Activated T-helper 2 cell treated with anti-CD3 and anti-CD28 coated beads, Interferon-gamma antibody, Interleukin-2, Interleukin-4, amounts not matched to agents 10 μg/mL and 5 μg/mL and 100 μg/mL, durations not matched to agents 14 hours and 24 hours and 36 hours (primary cell): ENCODE data around the gene CDH4. TPM values are rescaled to one million over a fixed set of nuclear protein-coding genes. Genes with fewer than 3 reads are reported as not detected.

Experiments used
- DNase-seq: peaks from one replicate; pipeline ENCODE4 v3.0.0; 2021; ENCODE audit warnings: low spot score
- H3K27ac Mint-ChIP-seq: one replicate; pipeline ENCODE4 v1.8.0; 2021; ENCODE audit warnings: mixed read lengths
- H3K27me3 Mint-ChIP-seq: one replicate; pipeline ENCODE4 v1.8.0; 2021; ENCODE audit warnings: low read depth, mixed read lengths
- H3K36me3 Mint-ChIP-seq: one replicate; pipeline ENCODE4 v1.8.0; 2021; ENCODE audit warnings: low read depth, mixed read lengths
- H3K4me1 Mint-ChIP-seq: one replicate; pipeline ENCODE4 v1.8.0; 2021; ENCODE audit warnings: low read depth, mixed read lengths
- H3K4me3 Mint-ChIP-seq: one replicate; pipeline ENCODE4 v1.8.0; 2021; ENCODE audit warnings: low read depth, mild to moderate bottlenecking, moderate library complexity, mixed read lengths
- H3K9me3 Mint-ChIP-seq: one replicate; pipeline ENCODE4 v1.8.0; 2021; ENCODE audit warnings: mixed read lengths
- intact Hi-C: fragments of 100-400 bp; cut with micrococcal nuclease; formaldehyde crosslinking; loops from one replicate; pipeline ENCODE4 v1.15.1; 2023
- total RNA-seq: library from RNA; stranded (reverse); gene quantifications from 2 replicates; pipeline ENCODE4 v1.2.3, GENCODE V29; 2022

The CDH4 gene
- total RNA-seq, 1 donor from 2014 or later: not detected

GRCh38 chr20:61908057-61909026, 656.3 kb downstream of the CDH4 start:
- Mint-ChIP-seq H3K9me3 (no peaks in the 10 kb centered on the region), H3K27me3 (no peaks in the 10 kb centered on the region)

DNA sequence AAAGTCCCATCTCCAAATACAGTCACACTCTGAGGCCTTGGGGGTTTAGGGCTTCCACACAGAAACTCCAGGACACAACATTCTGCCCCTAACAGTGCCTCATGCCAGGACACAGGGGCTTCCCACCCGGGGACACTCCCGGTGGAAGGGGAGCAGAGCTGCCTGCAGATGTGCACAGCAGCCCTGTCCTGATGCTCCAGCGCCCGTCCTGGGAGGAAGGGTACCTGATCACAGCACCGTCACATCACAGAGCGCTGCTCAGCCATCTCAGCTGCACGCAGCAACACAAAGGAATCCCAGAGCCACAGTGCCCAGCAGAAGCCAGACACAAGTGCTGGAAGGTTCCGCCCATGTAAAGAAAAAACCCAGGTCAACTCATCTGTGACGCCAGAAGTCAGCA, 657.0 kb downstream of the CDH4 start:
- Mint-ChIP-seq H3K4me1 (peaks cover 5% of the 10 kb centered on the region), H3K36me3 (no peaks in the 10 kb centered on the region), H3K27me3 (no peaks in the 10 kb centered on the region), H3K4me3 (no peak overlapping the region), H3K27ac (no peak overlapping the region), H3K9me3 (no peaks in the 10 kb centered on the region)
- intact Hi-C loops: no loop called here
- no peak for DNase-seq

More at GRCh38 chr20:61908057-61909026, 656.3 kb downstream of the CDH4 start:
- no peak overlapping the region for H3K27ac Mint-ChIP-seq
- DNase-seq: no peak
- peaks cover 5% of the 10 kb centered on the region for H3K4me1 Mint-ChIP-seq
- no peaks in the 10 kb centered on the region for H3K36me3 Mint-ChIP-seq
- intact Hi-C loops: no loop called here
- no peak overlapping the region for H3K4me3 Mint-ChIP-seq

DNA sequence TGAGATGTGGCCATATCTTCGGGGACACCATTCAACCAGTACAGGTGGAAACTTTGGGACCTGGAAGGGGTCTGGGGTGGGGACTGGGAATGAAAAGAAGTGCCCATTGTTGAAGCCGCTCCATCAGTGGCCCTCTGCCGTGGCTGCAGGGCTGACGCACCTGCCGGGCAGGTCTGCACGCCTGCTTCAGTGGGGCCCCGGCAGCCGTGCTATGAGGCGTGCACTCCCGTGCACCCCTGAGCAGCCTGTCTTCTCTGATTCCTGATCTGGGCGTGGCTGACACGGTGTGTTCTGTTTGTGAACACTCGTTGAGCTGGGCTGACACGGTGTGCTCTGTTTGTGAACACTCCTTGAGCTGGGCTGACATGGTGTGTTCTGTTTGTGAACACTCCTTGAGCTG, 657.8 kb downstream of the CDH4 start:
- Mint-ChIP-seq H3K9me3 (no peaks in the 10 kb centered on the region), H3K27me3 (no peaks in the 10 kb centered on the region), H3K27ac (no peak overlapping the region), H3K4me1 (peaks cover 5% of the 10 kb centered on the region), H3K36me3 (no peaks in the 10 kb centered on the region), H3K4me3 (no peak overlapping the region)
- DNase-seq: no peak
- intact Hi-C loops: no loop called here

- Mint-ChIP-seq H3K9me3 (no peaks in the 10 kb centered on the region), H3K27ac (no peak overlapping the region), H3K4me3 (no peak overlapping the region), H3K4me1 (peaks cover 5% of the 10 kb centered on the region), H3K27me3 (no peaks in the 10 kb centered on the region), H3K36me3 (no peaks in the 10 kb centered on the region)
- DNase-seq: no peak
- intact Hi-C loops: no loop called here
Observed at GRCh38 chr20:61911824-61912223, 659.8 kb downstream of the CDH4 start.

GRCh38 chr20:61912665-61913422, 660.8 kb downstream of the CDH4 start:
- intact Hi-C loops: no loop called here
- Mint-ChIP-seq H3K9me3 (no peaks in the 10 kb centered on the region), H3K27me3 (no peaks in the 10 kb centered on the region), H3K4me3 (no peak overlapping the region), H3K27ac (no peak overlapping the region), H3K4me1 (peaks cover 5% of the 10 kb centered on the region), H3K36me3 (no peaks in the 10 kb centered on the region)
- DNase-seq: no peak

GRCh38 chr20:61913423-61914225, 661.6 kb downstream of the CDH4 start:
- H3K4me1 Mint-ChIP-seq: peaks cover 5% of the 10 kb centered on the region
- H3K27ac Mint-ChIP-seq: no peak overlapping the region
- no peaks in the 10 kb centered on the region for H3K9me3 Mint-ChIP-seq
- no peak overlapping the region for H3K4me3 Mint-ChIP-seq
- no peak for DNase-seq
- H3K36me3 Mint-ChIP-seq: no peaks in the 10 kb centered on the region
- no peaks in the 10 kb centered on the region for H3K27me3 Mint-ChIP-seq
- intact Hi-C loops: no loop called here

DNA sequence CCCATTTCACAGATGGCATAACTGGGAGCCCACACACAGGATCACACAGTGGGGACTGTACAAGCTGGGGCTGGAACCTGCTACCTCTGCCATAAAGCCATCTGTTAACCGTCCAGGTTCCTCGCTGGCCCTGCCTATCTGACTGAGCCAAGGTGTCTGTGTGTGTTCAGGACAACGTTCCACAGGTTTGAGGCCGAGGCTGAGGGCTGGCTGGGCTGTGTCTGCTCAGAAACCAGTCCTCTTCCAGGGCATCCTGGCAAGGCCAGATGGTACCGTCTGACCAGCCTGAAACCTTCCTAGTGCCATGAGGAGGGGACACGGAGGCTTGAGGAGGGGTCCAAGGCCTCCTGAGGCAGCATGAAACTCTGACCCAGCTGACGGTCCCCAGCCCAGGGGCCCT, 663.0 kb downstream of the CDH4 start:
- H3K4me3 Mint-ChIP-seq: no peak overlapping the region

GRCh38 chr20:61916318-61916891, 664.3 kb downstream of the CDH4 start:
- Mint-ChIP-seq H3K9me3 (no peaks in the 10 kb centered on the region), H3K27me3 (no peaks in the 10 kb centered on the region), H3K36me3 (no peaks in the 10 kb centered on the region), H3K4me1 (peaks cover 5% of the 10 kb centered on the region), H3K4me3 (no peak overlapping the region), H3K27ac (no peak overlapping the region)
- intact Hi-C loops: no loop called here
- no peak for DNase-seq

More for the DNA sequence above, 663.0 kb downstream of the CDH4 start:
- no peaks in the 10 kb centered on the region for H3K36me3 Mint-ChIP-seq
- DNase-seq: no peak
- peaks cover 5% of the 10 kb centered on the region for H3K4me1 Mint-ChIP-seq
- H3K9me3 Mint-ChIP-seq: no peaks in the 10 kb centered on the region
- no peaks in the 10 kb centered on the region for H3K27me3 Mint-ChIP-seq
- intact Hi-C loops: no loop called here
- no peak overlapping the region for H3K27ac Mint-ChIP-seq

DNA sequence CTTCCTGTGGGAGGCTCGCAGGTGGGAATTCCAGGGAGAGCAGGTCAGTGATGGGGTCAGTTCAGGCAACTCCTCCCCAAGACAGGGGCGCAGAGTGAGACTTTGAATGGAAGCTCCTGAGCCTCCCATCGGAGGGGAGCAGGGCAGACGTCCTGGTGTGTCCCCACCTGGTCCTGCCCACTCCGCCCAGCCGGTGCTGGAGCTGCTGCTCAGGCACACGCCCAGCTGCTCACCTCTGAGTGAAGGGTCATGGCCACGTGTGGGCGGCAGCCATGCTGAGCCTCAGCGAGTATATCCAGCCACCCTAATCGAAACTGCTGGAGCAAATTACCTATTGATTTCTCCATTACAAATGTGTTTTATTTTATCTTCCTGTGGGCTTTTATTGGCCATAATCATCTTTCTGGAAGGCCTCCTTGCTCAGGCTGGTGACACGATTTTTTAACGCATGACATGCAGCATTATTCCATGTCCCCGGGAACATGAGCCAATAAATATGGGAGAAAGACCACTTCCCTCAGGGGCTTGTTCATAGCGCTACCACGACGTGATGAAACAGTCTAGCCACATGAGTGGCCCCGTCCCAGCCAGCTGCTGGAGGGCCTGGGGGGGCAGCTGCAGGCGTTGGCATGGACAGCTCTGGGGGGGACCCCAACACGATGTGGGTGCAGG, 665.5 kb downstream of the CDH4 start:
- Mint-ChIP-seq H3K27ac (no peak overlapping the region), H3K4me1 (peaks cover 2% of the 10 kb centered on the region), H3K9me3 (no peaks in the 10 kb centered on the region), H3K27me3 (no peaks in the 10 kb centered on the region), H3K4me3 (no peak overlapping the region), H3K36me3 (no peaks in the 10 kb centered on the region)
- intact Hi-C loops: no loop called here
- no peak for DNase-seq

GRCh38 chr20:61918548-61918947, 666.5 kb downstream of the CDH4 start:
- no peaks in the 10 kb centered on the region for H3K4me1 Mint-ChIP-seq
- H3K4me3 Mint-ChIP-seq: no peak overlapping the region
- H3K27me3 Mint-ChIP-seq: no peaks in the 10 kb centered on the region
- H3K36me3 Mint-ChIP-seq: no peaks in the 10 kb centered on the region
- no peaks in the 10 kb centered on the region for H3K9me3 Mint-ChIP-seq
- intact Hi-C loops: no loop called here
- no peak for DNase-seq
- no peak overlapping the region for H3K27ac Mint-ChIP-seq

DNA sequence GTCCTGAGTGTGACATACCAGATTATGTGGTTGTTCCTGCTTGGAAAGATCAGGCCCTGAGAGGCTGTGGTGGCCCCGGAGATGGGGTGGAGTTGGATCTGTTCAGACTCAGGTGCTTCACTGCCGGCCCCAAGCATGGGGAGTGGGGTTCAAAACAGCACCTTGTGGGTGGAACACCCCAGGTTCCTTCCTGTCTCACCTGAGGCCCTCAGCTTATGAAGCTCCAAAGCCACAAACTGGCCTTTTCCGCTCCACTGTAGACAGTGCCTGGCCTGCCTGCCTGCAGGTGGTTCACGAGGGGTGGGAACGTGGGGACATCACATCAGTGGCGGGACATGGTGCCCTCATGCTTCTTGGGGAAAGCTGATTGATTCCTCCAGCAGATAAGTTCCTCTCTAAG, 667.2 kb downstream of the CDH4 start:
- Mint-ChIP-seq H3K27me3 (no peaks in the 10 kb centered on the region), H3K4me1 (no peaks in the 10 kb centered on the region), H3K4me3 (no peak overlapping the region), H3K27ac (no peak overlapping the region), H3K9me3 (no peaks in the 10 kb centered on the region), H3K36me3 (no peaks in the 10 kb centered on the region)
- intact Hi-C loops: no loop called here
- no peak for DNase-seq
